ENCODE measurements around the gene LRRC8D. TPM values are rescaled to one million over a fixed set of nuclear protein-coding genes. Genes with fewer than 3 reads are reported as not detected.

Gene LRRC8D
- total RNA-seq, 1 experiment from 2014 or later = 42.0 TPM

- ChIA-PET POLR2A (interaction anchor here (1.4 to 3.8 kb wide), 5 partner anchors 11 to 62 kb away, joined by 4 to 16 read pairs (median 9); no protein-coding TSS in a partner anchor), CTCF (interaction anchor here (1.1 kb wide), 1 partner anchor 82 kb away, joined by 4 read pairs; no protein-coding TSS in a partner anchor)
- no TSS peak for BruUV-seq (replicated peaks)
- Mint-ChIP-seq H3K27ac (ENCODE audit: low read depth, unreplicated experiment) (no peak overlapping the region), H3K27me3 (ENCODE audit: insufficient read depth, unreplicated experiment) (no peaks in the 10 kb centered on the region), H3K9me3 (ENCODE audit: unreplicated experiment) (no peaks in the 10 kb centered on the region), H3K36me3 (ENCODE audit: insufficient read depth, unreplicated experiment) (peaks cover 8% of the 10 kb centered on the region), H3K4me3 (ENCODE audit: unreplicated experiment) (no peak overlapping the region), H3K4me1 (ENCODE audit: insufficient read depth, unreplicated experiment) (peaks cover 32% of the 10 kb centered on the region)
- DNase-seq (ENCODE audit: unreplicated experiment) = no peak
- no peak for TF ChIP-seq CTCF (IDR thresholded peaks at IDR 0.05; ENCODE audit: unreplicated experiment)
- intact Hi-C loops (cut with micrococcal nuclease) = loop anchor here (2.0 kb wide), 1 partner anchor 15 kb away; no protein-coding TSS in a partner anchor
Observed at GRCh38 chr1:89905395-89906058, 84.7 kb downstream of the LRRC8D start.

- CTCF ChIA-PET = interaction anchor here (1.1 to 1.4 kb wide), 2 partner anchors 62 to 81 kb away, joined by 4 read pairs; no protein-coding TSS in a partner anchor
- BruUV-seq (replicated peaks) = no TSS peak
- H3K27ac Mint-ChIP-seq (ENCODE audit: low read depth, unreplicated experiment) = peak overlapping the region; percentile 72
- peaks cover 38% of the 10 kb centered on the region for H3K4me1 Mint-ChIP-seq (ENCODE audit: insufficient read depth, unreplicated experiment)
- intact Hi-C loops (cut with micrococcal nuclease) = loop anchor here (2.0 kb wide), 1 partner anchor 15 kb away; no protein-coding TSS in a partner anchor
- no peaks in the 10 kb centered on the region for H3K9me3 Mint-ChIP-seq (ENCODE audit: unreplicated experiment)
- DNase-seq (ENCODE audit: unreplicated experiment) = no peak
- TF ChIP-seq CTCF (IDR thresholded peaks at IDR 0.05; ENCODE audit: unreplicated experiment) = no peak
- POLR2A ChIA-PET = interaction anchor here (0.7 to 3.8 kb wide), 8 partner anchors 11 to 916 kb away, joined by 3 to 16 read pairs (median 4); partner anchors contain the start of gene LRRC8D
- H3K36me3 Mint-ChIP-seq (ENCODE audit: insufficient read depth, unreplicated experiment) = peaks cover 14% of the 10 kb centered on the region
- no peak overlapping the region for H3K4me3 Mint-ChIP-seq (ENCODE audit: unreplicated experiment)
- no peaks in the 10 kb centered on the region for H3K27me3 Mint-ChIP-seq (ENCODE audit: insufficient read depth, unreplicated experiment)
Observed at GRCh38 chr1:89906088-89906487, 85.3 kb downstream of the LRRC8D start.

- ChIA-PET POLR2A (interaction anchor here (0.7 to 2.8 kb wide), 6 partner anchors 11 to 79 kb away, joined by 3 to 22 read pairs (median 8); no protein-coding TSS in a partner anchor), CTCF (interaction anchor here (1.4 kb wide), 1 partner anchor 64 kb away, joined by 4 read pairs; no protein-coding TSS in a partner anchor)
- H3K4me3 Mint-ChIP-seq (ENCODE audit: unreplicated experiment) = no peak overlapping the region
- BruUV-seq (replicated peaks) = no TSS peak
- no peaks in the 10 kb centered on the region for H3K9me3 Mint-ChIP-seq (ENCODE audit: unreplicated experiment)
- intact Hi-C loops (cut with micrococcal nuclease) = loop anchor here (2.0 kb wide), 1 partner anchor 17 kb away; no protein-coding TSS in a partner anchor
- H3K4me1 Mint-ChIP-seq (ENCODE audit: insufficient read depth, unreplicated experiment) = peaks cover 46% of the 10 kb centered on the region
- peak overlapping the region; percentile 72 for H3K27ac Mint-ChIP-seq (ENCODE audit: low read depth, unreplicated experiment)
- no peak for TF ChIP-seq CTCF (IDR thresholded peaks at IDR 0.05; ENCODE audit: unreplicated experiment)
- peaks cover 23% of the 10 kb centered on the region for H3K36me3 Mint-ChIP-seq (ENCODE audit: insufficient read depth, unreplicated experiment)
- DNase-seq (ENCODE audit: unreplicated experiment) = peak; percentile 80
- no peaks in the 10 kb centered on the region for H3K27me3 Mint-ChIP-seq (ENCODE audit: insufficient read depth, unreplicated experiment)
Observed at GRCh38 chr1:89907727-89908212, 86.9 kb downstream of the LRRC8D start.

- peaks cover 41% of the 10 kb centered on the region for H3K4me1 Mint-ChIP-seq (ENCODE audit: insufficient read depth, unreplicated experiment)
- no peak overlapping the region for H3K4me3 Mint-ChIP-seq (ENCODE audit: unreplicated experiment)
- no peak for DNase-seq (ENCODE audit: unreplicated experiment)
- peaks cover 18% of the 10 kb centered on the region for H3K36me3 Mint-ChIP-seq (ENCODE audit: insufficient read depth, unreplicated experiment)
- H3K27ac Mint-ChIP-seq (ENCODE audit: low read depth, unreplicated experiment) = peak overlapping the region; percentile 85
- no TSS peak for BruUV-seq (replicated peaks)
- intact Hi-C loops (cut with micrococcal nuclease) = no loop called here
- no peaks in the 10 kb centered on the region for H3K9me3 Mint-ChIP-seq (ENCODE audit: unreplicated experiment)
- TF ChIP-seq CTCF (IDR thresholded peaks at IDR 0.05; ENCODE audit: unreplicated experiment) = no peak
- H3K27me3 Mint-ChIP-seq (ENCODE audit: insufficient read depth, unreplicated experiment) = no peaks in the 10 kb centered on the region
- CTCF ChIA-PET = interaction anchor here (1.2 kb wide), 1 partner anchor 65 kb away, joined by 4 read pairs; no protein-coding TSS in a partner anchor
- POLR2A ChIA-PET = interaction anchor here (0.7 to 2.8 kb wide), 12 partner anchors 9 to 87 kb away, joined by 3 to 22 read pairs (median 4); partner anchors contain the start of gene LRRC8D
Observed at GRCh38 chr1:89908273-89908671, 87.4 kb downstream of the LRRC8D start.
